ENCODE data around the gene N4BP2. TPM values are rescaled to one million over a fixed set of nuclear protein-coding genes. Genes with fewer than 3 reads are reported as not detected.
"Not testable (repeated sequence)": the region's sequence is repeated elsewhere in the genome, so short reads cannot be mapped to it uniquely, and the experiment has no call there.

The N4BP2 gene
- total and polyA plus RNA-seq, 2 of the 8 experiments (the other 6 are each of a cell fraction or from before 2014, with no cell fraction given) = 4.4 to 44.7 TPM

- TF ChIP-seq SIX5 (IDR thresholded peaks at IDR 0.05; ENCODE audit: low read depth, low read length) = no peak
- no peak for TF ChIP-seq GTF2F1 (IDR thresholded peaks at IDR 0.05; ENCODE audit: borderline replicate concordance, low read depth, low read length)
- no peak for TF ChIP-seq POU5F1 (IDR thresholded peaks at IDR 0.05; ENCODE audit: low read depth, low read length)
- no peak for TF ChIP-seq SUZ12 (IDR thresholded peaks at IDR 0.05; ENCODE audit: low read length)
- TF ChIP-seq SAP30 (IDR thresholded peaks at IDR 0.05; ENCODE audit: insufficient read depth, insufficient replicate concordance, low read length) = no peak
Measured at GRCh38 chr4:40087799-40088366, 31.2 kb downstream of the N4BP2 start (continued).

- H2BK15ac ChIP-seq (ENCODE audit: low read length); H3K4me2 ChIP-seq (ENCODE audit: insufficient read depth in 1 of 2, low read depth in 2 of 2, low read length in 2 of 2); H3K9ac ChIP-seq (replicated peaks in 1 of 4; ENCODE audit: extremely low read depth in 1 of 4, low read depth in 3 of 4, low read length in 3 of 4); FAIRE-seq; H3K18ac ChIP-seq (ENCODE audit: extremely low read depth, low read length); H4K20me1 ChIP-seq (replicated peaks in 1 of 2; ENCODE audit: control insufficient read depth in 1 of 2, insufficient read depth in 2 of 2, low read length in 2 of 2); H3K23ac ChIP-seq (ENCODE audit: insufficient read length); H2BK12ac ChIP-seq (ENCODE audit: low read depth, low read length); CTCF ChIA-PET (ENCODE audit: partially characterized antibody); H3K9me3 ChIP-seq (ENCODE audit: insufficient read depth in 2 of 2, low read depth in 1 of 2, low read length in 1 of 2); H3K4me3 ChIP-seq (ENCODE audit: extremely low read depth in 1 of 4, insufficient read depth in 2 of 4, low read depth in 3 of 4, low read length in 4 of 4); H3K27me3 ChIP-seq (replicated peaks in 1 of 4; ENCODE audit: control insufficient read depth in 3 of 4, extremely low read depth in 1 of 4, insufficient read depth in 3 of 4, low read length in 3 of 4); H2AK5ac ChIP-seq (ENCODE audit: low read depth, low read length); H3K4ac ChIP-seq (replicated peaks; ENCODE audit: insufficient read length, low read depth, low read length); H3K23me2 ChIP-seq (ENCODE audit: low read depth, low read length); H4K5ac ChIP-seq (ENCODE audit: insufficient read length, low read depth, low read length); H2AFZ ChIP-seq (ENCODE audit: low read length); H4K8ac ChIP-seq (ENCODE audit: extremely low read depth, insufficient read depth, low read length); H3K36me3 ChIP-seq (ENCODE audit: control insufficient read depth in 2 of 4, insufficient read depth in 4 of 4, low read length in 3 of 4); H2BK120ac ChIP-seq (replicated peaks; ENCODE audit: low read depth, low read length); H3K56ac ChIP-seq (replicated peaks; ENCODE audit: insufficient read length, low read depth, low read length); H2BK5ac ChIP-seq (ENCODE audit: low read depth, low read length); H3K27ac ChIP-seq (ENCODE audit: low read depth, low read length); H3K79me1 ChIP-seq (ENCODE audit: low read depth, low read length); H3K14ac ChIP-seq (ENCODE audit: insufficient read length); POLR2A ChIA-PET (ENCODE audit: partially characterized antibody); H3K4me1 ChIP-seq (replicated peaks in 1 of 4; ENCODE audit: control insufficient read depth in 3 of 4, insufficient read depth in 4 of 4, low read length in 3 of 4); DNase-seq (ENCODE audit: low read depth in 1 of 2, low spot score in 2 of 2); H2BK20ac ChIP-seq (ENCODE audit: low read length); H4K91ac ChIP-seq (replicated peaks; ENCODE audit: insufficient read length, low read length): not testable (repeated sequence)
- WGBS, 2 experiments (ENCODE audit: extremely low coverage in 1 of 2, insufficient coverage in 1 of 2, insufficient read length in 1 of 2, insufficient replicate concordance in 2 of 2, low coverage in 1 of 2, low lambda C conversion rate in 2 of 2, missing lambda C conversion rate in 1 of 2) = 92% methylated on average over 10 of the region's 10 CpGs; no CpG with 5 or more reads in 1 of the 2 experiments
- peaks cover 0 to 62% of the 10 kb centered on the region in 2 experiments; a peak in 2 of 4 replicates for H3K79me2 ChIP-seq (ENCODE audit: control insufficient read depth in 1 of 2, insufficient read depth in 2 of 2, low read length in 2 of 2)
Measured at GRCh38 chr4:40093400-40093799, 36.8 kb downstream of the N4BP2 start.
